OCI-LY1 (cell line): Measurements from ENCODE around the gene PRTFDC1.
"Not testable (repeated sequence)": the region's sequence is repeated elsewhere in the genome, so short reads cannot be mapped to it uniquely, and the experiment has no call there.

Experiments used
- EZH2 ChIP-seq: fragments of 200-600 bp; sonication (generic), shearing (Covaris generic); IDR thresholded peaks from 2 replicates; pipeline ENCODE4 v1.8.0; 2017; ENCODE audit warnings: borderline replicate concordance, mixed run types, mild to moderate bottlenecking, antibody characterized with exemption, low read length, moderate library complexity, mixed read lengths
- TF ChIP-seq, protein P1 (sequence below): fragments of 200-600 bp; sonication (generic), shearing (Covaris generic); IDR thresholded peaks from 2 replicates; pipeline ENCODE4 v1.5.1; 2017; ENCODE audit warnings: mild to moderate bottlenecking, antibody characterized with exemption, low read length, moderate library complexity, mixed read lengths

DNA sequence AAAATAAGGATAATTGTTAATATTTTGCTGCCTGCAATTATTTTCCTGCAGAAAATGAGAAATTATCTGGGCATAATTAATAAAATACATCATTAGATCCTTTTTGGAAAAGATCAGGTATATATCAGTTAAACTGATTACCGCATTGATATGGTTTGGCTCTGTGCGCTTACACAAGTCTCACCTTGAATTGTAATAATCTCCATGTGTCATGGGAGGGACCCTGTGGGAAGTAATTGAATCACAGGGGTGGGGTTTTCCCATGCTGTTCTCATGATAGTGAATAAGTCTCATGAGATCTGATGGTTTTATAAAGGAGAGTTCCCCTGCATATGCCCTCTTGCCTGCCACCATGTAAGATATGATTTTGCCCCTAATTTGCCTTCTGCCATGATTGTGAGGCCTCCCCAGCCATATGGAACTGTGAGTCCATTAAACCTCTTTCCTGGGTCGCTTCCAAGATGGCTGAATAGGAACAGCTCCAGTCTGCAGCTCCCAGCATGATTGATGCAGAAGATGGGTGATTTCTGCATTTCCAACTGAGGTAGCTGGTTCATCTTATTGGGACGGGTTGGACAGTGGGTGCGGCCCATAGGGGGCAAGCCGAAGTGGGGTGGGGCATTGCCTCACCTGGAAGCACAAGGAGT lies 30.1 kb downstream of the PRTFDC1 start:
- TF ChIP-seq, protein P1, sequence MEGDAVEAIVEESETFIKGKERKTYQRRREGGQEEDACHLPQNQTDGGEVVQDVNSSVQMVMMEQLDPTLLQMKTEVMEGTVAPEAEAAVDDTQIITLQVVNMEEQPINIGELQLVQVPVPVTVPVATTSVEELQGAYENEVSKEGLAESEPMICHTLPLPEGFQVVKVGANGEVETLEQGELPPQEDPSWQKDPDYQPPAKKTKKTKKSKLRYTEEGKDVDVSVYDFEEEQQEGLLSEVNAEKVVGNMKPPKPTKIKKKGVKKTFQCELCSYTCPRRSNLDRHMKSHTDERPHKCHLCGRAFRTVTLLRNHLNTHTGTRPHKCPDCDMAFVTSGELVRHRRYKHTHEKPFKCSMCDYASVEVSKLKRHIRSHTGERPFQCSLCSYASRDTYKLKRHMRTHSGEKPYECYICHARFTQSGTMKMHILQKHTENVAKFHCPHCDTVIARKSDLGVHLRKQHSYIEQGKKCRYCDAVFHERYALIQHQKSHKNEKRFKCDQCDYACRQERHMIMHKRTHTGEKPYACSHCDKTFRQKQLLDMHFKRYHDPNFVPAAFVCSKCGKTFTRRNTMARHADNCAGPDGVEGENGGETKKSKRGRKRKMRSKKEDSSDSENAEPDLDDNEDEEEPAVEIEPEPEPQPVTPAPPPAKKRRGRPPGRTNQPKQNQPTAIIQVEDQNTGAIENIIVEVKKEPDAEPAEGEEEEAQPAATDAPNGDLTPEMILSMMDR = not testable (repeated sequence)
- not testable (repeated sequence) for TF ChIP-seq EZH2
